HFF-Myc (cell line): ENCODE measurements around the gene CDH20.

Source experiments
- DNase-seq: peaks from one replicate; pipeline ENCODE4 v3.0.0-alpha.2; 2011; ENCODE audit warnings: low read depth; ENCODE audit errors: extremely low read depth
- H3K4me3 ChIP-seq: replicated peaks from 2 replicates; pipeline ENCODE4 v1.5.1; 2011; ENCODE audit warnings: low read depth, mild to moderate bottlenecking, control low read depth, low read length
- CTCF ChIP-seq: IDR thresholded peaks from 2 replicates; pipeline ENCODE4 v1.5.1; 2012; ENCODE audit warnings: mild to moderate bottlenecking, low read depth, low read length, control low read depth; ENCODE audit errors: missing control alignments

The CDH20 gene

GRCh38 chr18:61581578-61582201, 248.5 kb downstream of the CDH20 start:
- peak overlapping the region; percentile 35 for H3K4me3 ChIP-seq
- TF ChIP-seq CTCF, result peak; percentile 98
- no peak for DNase-seq

DNA sequence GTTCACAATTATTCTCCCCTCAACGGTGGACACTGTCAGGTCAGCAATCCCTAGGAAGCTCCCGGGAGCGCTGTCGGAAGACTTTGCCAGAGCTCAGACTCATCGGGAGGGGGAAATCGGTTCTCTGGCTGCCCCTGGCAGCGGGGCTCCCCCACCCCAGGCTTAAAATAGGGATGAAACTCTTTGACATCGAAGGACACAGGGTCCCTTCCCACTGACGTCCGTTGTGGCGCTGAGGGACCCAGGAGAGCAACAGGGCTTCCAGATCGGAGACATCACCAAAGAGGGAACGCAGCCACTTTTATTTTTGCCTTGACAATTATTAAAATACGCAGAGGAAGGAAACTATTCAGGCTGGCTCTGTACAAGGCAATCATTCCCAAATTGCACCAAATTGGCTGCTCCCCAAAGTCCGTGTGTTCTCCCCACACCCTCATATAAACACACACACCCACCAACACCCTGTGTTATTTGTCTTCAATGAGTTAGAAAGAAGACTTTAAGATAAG, 249.0 kb downstream of the CDH20 start:
- no peak for TF ChIP-seq CTCF
- H3K4me3 ChIP-seq, result peak overlapping the region; percentile 35
- DNase-seq, result no peak

DNA sequence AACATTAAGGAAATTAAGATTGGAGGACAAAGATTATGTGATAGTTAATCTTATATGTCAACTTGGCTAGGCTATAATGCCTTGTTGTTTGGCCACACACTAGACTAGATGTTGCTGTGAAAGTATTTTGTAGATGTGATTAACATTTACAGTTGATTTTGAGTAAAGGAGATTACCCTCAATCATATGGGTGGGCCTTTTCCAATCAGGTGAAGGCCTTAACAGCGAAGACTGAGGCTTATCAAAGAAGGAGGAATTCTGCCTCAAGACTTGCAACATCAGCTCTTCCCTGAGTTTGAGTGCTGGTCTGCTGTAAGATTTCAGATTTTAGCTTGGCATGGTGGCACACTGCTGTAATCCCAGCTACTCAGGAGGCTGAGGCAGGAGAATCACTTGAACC, 250.3 kb downstream of the CDH20 start:
- no peak for TF ChIP-seq CTCF
- DNase-seq, result no peak
- H3K4me3 ChIP-seq, result no peak overlapping the region

GRCh38 chr18:61587865-61588264, 254.6 kb downstream of the CDH20 start:
- H3K4me3 ChIP-seq, result no peak overlapping the region
- no peak for DNase-seq
- TF ChIP-seq CTCF, result no peak

DNA sequence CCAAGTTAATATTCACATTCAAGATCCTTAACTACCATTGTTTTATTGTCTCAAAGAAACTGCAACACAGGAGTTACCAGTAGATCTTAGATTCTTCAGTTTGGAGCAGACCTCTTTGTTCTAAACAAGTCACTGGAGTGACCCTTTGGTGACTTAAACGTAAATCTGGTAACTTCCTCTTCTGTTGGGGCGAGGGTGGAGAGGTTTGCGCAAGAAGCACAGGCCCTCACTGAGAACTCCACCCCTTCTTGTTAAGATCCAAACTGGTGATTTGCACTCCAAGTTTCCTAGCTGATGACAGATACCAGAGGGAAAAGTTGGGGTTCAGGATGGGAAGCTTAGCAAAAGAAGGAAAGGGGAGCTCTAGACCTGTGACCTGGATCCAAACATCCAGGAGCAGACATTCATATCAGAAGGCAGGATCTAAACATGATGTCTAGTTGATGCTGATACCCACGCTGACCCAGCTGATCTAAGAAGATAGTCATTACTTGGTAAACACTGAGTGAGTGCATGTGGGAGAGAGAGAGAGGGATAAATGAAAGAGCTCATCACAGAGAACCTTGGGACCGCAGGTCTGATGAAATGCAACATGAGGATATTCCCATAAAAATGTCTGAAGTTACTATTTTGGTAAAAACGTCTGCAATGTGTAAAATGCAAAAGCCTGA, 256.0 kb downstream of the CDH20 start:
- DNase-seq, result no peak
- no peak for TF ChIP-seq CTCF

GRCh38 chr18:61589724-61590065, 256.5 kb downstream of the CDH20 start:
- H3K4me3 ChIP-seq, result no peak overlapping the region
- DNase-seq, result no peak
- TF ChIP-seq CTCF, result no peak

More for the DNA sequence above, 256.0 kb downstream of the CDH20 start:
- no peak overlapping the region for H3K4me3 ChIP-seq
